ENCODE results near the gene CLIC2. TPM values are rescaled to one million over a fixed set of nuclear protein-coding genes. Genes with fewer than 3 reads are reported as not detected.
A peak's percentile ranks its signal among the peaks of the same experiment; 100 is the strongest.

CLIC2 gene
- total RNA-seq, 3 donors from 2014 or later (not counting 1 experiment from before 2014, with no cell fraction given), result 0.20 to 2.2 (median 0.75) TPM

DNA sequence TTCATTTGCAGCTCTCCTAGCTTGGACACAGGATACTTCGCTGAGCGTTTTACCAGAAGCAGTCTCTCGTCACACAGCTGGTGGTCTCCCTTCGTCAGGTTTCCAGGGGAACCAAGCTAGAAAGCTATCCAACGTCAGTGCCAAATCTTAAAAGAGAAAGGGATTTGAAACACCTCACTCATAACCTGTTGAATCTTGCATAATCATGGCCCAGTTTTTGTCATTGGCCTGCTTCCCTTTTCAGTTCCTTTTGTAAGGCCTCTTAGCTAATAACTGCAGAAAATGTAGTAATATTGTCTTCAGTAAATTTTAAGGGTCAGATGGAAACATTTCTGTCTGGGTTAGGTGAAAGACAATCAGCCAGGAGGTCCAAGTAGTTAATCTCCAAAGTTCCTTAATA, 92.1 kb downstream of the CLIC2 start:
- H3K27me3 ChIP-seq (ENCODE audit: control insufficient read depth, insufficient read depth, low read length), result no peaks in the 10 kb centered on the region
- H3K4me1 ChIP-seq (ENCODE audit: control insufficient read depth, insufficient read depth, low read length), result no peaks in the 10 kb centered on the region
- 90% methylated on average over 5 of the region's 5 CpGs for WGBS (ENCODE audit: insufficient coverage)
- no peak overlapping the region for H3K27ac ChIP-seq (ENCODE audit: low read length)
- intact Hi-C loops (cut with micrococcal nuclease), result no loop called here
- Mint-ChIP-seq H3K9me3 (no peaks in the 10 kb centered on the region), H3K4me1 (peaks cover 0 to 7% of the 10 kb centered on the region in 2 donors), H3K36me3 (peaks cover 6% of the 10 kb centered on the region), H3K27ac (no peak overlapping the region), H3K27me3 (ENCODE audit: low read depth in 2 of 2) (no peaks in the 10 kb centered on the region), H3K4me3 (no peak overlapping the region)
- no peak overlapping the region for H3K4me3 ChIP-seq (ENCODE audit: low read length)
- TF ChIP-seq, protein P1, sequence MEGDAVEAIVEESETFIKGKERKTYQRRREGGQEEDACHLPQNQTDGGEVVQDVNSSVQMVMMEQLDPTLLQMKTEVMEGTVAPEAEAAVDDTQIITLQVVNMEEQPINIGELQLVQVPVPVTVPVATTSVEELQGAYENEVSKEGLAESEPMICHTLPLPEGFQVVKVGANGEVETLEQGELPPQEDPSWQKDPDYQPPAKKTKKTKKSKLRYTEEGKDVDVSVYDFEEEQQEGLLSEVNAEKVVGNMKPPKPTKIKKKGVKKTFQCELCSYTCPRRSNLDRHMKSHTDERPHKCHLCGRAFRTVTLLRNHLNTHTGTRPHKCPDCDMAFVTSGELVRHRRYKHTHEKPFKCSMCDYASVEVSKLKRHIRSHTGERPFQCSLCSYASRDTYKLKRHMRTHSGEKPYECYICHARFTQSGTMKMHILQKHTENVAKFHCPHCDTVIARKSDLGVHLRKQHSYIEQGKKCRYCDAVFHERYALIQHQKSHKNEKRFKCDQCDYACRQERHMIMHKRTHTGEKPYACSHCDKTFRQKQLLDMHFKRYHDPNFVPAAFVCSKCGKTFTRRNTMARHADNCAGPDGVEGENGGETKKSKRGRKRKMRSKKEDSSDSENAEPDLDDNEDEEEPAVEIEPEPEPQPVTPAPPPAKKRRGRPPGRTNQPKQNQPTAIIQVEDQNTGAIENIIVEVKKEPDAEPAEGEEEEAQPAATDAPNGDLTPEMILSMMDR (IDR thresholded peaks at IDR 0.05), result no peak
- ATAC-seq, result no peak
- DNase-seq, result no peak
- H3K9me3 ChIP-seq (ENCODE audit: control insufficient read depth, insufficient read depth, low read length), result no peaks in the 10 kb centered on the region
- peaks cover 4% of the 10 kb centered on the region for H3K36me3 ChIP-seq (ENCODE audit: control insufficient read depth, insufficient read depth, low read length)

DNA sequence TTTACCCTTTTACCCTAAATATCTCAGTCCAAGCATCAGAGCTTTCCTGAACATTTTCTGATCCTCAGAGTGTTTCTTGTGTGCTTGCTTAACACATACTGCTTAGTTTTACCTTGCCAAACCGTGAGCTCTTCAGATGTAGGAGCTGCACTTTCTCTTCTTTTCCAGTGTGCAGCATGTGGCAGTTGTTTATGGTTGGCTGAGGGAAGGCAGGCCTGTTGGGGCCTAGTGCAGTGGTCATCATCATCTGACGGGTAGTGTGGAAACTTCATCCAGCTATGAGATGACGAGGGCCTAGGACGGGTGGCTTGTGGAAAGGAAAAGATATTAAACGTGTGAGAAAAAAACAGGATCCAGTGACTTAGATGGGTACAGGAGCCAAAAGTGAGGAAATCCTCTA, 96.7 kb downstream of the CLIC2 start:
- intact Hi-C loops (cut with micrococcal nuclease), result no loop called here
- Mint-ChIP-seq H3K4me1 (peaks cover 0 to 9% of the 10 kb centered on the region in 2 donors), H3K27me3 (ENCODE audit: low read depth in 2 of 2) (no peaks in the 10 kb centered on the region), H3K36me3 (peaks cover 6% of the 10 kb centered on the region), H3K27ac (peak overlapping the region in 1 of 2 donors; percentile 37), H3K9me3 (no peaks in the 10 kb centered on the region), H3K4me3 (no peak overlapping the region)
- TF ChIP-seq, protein P1 (IDR thresholded peaks at IDR 0.05), result no peak
- ATAC-seq (no peak), DNase-seq (no peak)
- peaks cover 21% of the 10 kb centered on the region for H3K36me3 ChIP-seq (ENCODE audit: control insufficient read depth, insufficient read depth, low read length)
- WGBS (ENCODE audit: insufficient coverage), result 100% methylated on average over 5 of the region's 5 CpGs
- H3K27ac ChIP-seq (ENCODE audit: low read length), result no peak overlapping the region
- no peaks in the 10 kb centered on the region for H3K9me3 ChIP-seq (ENCODE audit: control insufficient read depth, insufficient read depth, low read length)
- H3K4me3 ChIP-seq (ENCODE audit: low read length), result no peak overlapping the region
- no peaks in the 10 kb centered on the region for H3K4me1 ChIP-seq (ENCODE audit: control insufficient read depth, insufficient read depth, low read length)
- H3K27me3 ChIP-seq (ENCODE audit: control insufficient read depth, insufficient read depth, low read length), result no peaks in the 10 kb centered on the region

DNA sequence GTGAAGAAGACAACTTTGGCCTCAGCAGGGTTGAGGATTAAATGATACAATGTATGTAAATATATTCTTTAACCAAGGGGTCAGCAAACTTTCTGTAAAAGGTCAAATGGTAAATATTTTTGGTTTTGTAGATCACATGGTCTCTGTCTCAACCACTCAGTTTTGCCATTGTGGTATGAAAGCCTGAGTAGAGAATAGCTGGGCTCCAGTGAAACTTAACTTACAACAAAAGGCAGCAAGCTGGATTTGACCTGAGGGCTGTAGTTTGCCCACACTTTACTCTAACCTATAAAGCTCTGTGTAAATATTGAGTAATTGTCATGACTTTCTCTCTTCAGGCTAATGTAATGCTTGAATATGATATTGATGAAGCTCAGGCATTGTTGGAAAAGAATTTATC, 98.5 kb downstream of the CLIC2 start:
- TF ChIP-seq, protein P1 (IDR thresholded peaks at IDR 0.05), result no peak
- H3K4me1 ChIP-seq (ENCODE audit: control insufficient read depth, insufficient read depth, low read length), result no peaks in the 10 kb centered on the region
- H3K4me3 ChIP-seq (ENCODE audit: low read length), result no peak overlapping the region
- H3K36me3 ChIP-seq (ENCODE audit: control insufficient read depth, insufficient read depth, low read length), result peaks cover 23% of the 10 kb centered on the region
- DNase-seq (no peak), ATAC-seq (no peak)
- intact Hi-C loops (cut with micrococcal nuclease), result no loop called here
- H3K36me3 Mint-ChIP-seq, result peaks cover 6% of the 10 kb centered on the region
- H3K27me3 Mint-ChIP-seq (ENCODE audit: low read depth in 2 of 2), result no peaks in the 10 kb centered on the region
- H3K9me3 Mint-ChIP-seq, result no peaks in the 10 kb centered on the region
- H3K27ac ChIP-seq (ENCODE audit: low read length), result no peak overlapping the region
- no peak overlapping the region for H3K4me3 Mint-ChIP-seq
- H3K27ac Mint-ChIP-seq, result no peak overlapping the region
- H3K4me1 Mint-ChIP-seq, result peaks cover 5 to 14% of the 10 kb centered on the region in 2 donors
- no peaks in the 10 kb centered on the region for H3K27me3 ChIP-seq (ENCODE audit: control insufficient read depth, insufficient read depth, low read length)
- H3K9me3 ChIP-seq (ENCODE audit: control insufficient read depth, insufficient read depth, low read length), result no peaks in the 10 kb centered on the region

DNA sequence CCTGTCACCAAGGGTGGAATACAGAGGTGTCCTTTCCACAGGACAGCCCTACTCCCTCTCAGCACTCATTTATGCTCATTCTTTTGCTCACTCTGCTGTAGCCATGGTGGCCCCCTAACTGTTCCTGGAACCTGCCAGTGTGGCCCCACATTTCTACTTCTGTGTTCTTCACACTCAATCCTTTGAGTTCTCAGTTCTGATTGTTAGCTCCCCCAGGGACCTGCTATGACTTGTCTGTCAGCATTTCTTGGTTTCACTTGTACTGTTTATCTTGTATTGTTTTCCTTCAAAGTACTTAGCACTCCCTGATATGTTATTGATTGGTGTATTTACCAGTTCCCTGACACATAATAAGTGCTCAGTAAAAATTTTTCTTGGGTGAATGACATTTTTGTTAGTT, 103.3 kb downstream of the CLIC2 start:
- Histone ChIP-seq H3K4me3 (ENCODE audit: low read length) (no peak overlapping the region), H3K9me3 (ENCODE audit: control insufficient read depth, insufficient read depth, low read length) (no peaks in the 10 kb centered on the region), H3K36me3 (ENCODE audit: control insufficient read depth, insufficient read depth, low read length) (peaks cover 30% of the 10 kb centered on the region), H3K27me3 (ENCODE audit: control insufficient read depth, insufficient read depth, low read length) (no peaks in the 10 kb centered on the region), H3K27ac (ENCODE audit: low read length) (no peak overlapping the region), H3K4me1 (ENCODE audit: control insufficient read depth, insufficient read depth, low read length) (no peaks in the 10 kb centered on the region)
- ATAC-seq, result no peak
- Mint-ChIP-seq H3K27me3 (ENCODE audit: low read depth in 2 of 2) (no peaks in the 10 kb centered on the region), H3K4me3 (no peak overlapping the region), H3K36me3 (no peaks in the 10 kb centered on the region), H3K4me1 (peaks cover 5 to 16% of the 10 kb centered on the region in 2 donors), H3K27ac (peak overlapping the region in 1 of 2 donors; percentile 57), H3K9me3 (no peaks in the 10 kb centered on the region)
- TF ChIP-seq, protein P1 (IDR thresholded peaks at IDR 0.05), result no peak
- intact Hi-C loops (cut with micrococcal nuclease), result no loop called here
- no peak for DNase-seq

Measured in natural killer cell (primary cell).